Renal cortical epithelial cell (primary cell): ENCODE measurements around the gene LRRC8C. TPM values are rescaled to one million over a fixed set of nuclear protein-coding genes. Genes with fewer than 3 reads are reported as not detected.
"Not testable (repeated sequence)": the region's sequence is repeated elsewhere in the genome, so short reads cannot be mapped to it uniquely, and the experiment has no call there.

ENCODE experiments used
- DNase-seq: peaks from one replicate; pipeline ENCODE4 v3.0.0-alpha.2; 2011; ENCODE audit warnings: low read depth
- total RNA-seq: library from RNA; depleted of rRNA; stranded (reverse); fragments of >200 nt; gene quantifications from 2 replicates; pipeline ENCODE4 v1.2.3, GENCODE V29; 2014

Gene LRRC8C
- total RNA-seq, 1 donor from 2014 or later, result 2.6 TPM

GRCh38 chr1:89704014-89704413 is 71.1 kb downstream of the LRRC8C start:
- DNase-seq, result no peak

GRCh38 chr1:89704885-89705284 is 72.0 kb downstream of the LRRC8C start:
- not testable (repeated sequence) for DNase-seq

GRCh38 chr1:89705901-89706699 is 73.2 kb downstream of the LRRC8C start:
- DNase-seq, result no peak

GRCh38 chr1:89706700-89707012 is 73.7 kb downstream of the LRRC8C start:
- DNase-seq, result no peak

GRCh38 chr1:89708751-89709375 is 75.9 kb downstream of the LRRC8C start:
- peak; percentile 43 for DNase-seq

GRCh38 chr1:89710498-89711139 is 77.7 kb downstream of the LRRC8C start:
- DNase-seq, result no peak

GRCh38 chr1:89711140-89711778 is 78.3 kb downstream of the LRRC8C start:
- DNase-seq, result no peak

GRCh38 chr1:89712420-89712819 is 79.5 kb downstream of the LRRC8C start:
- no peak for DNase-seq

GRCh38 chr1:89715677-89716076 is 82.8 kb downstream of the LRRC8C start:
- no peak for DNase-seq

- DNase-seq, result peak; percentile 35
Measured at GRCh38 chr1:89719502-89720306, 86.8 kb downstream of the LRRC8C start.

- DNase-seq, result no peak
Measured at GRCh38 chr1:89720839-89721238, 87.9 kb downstream of the LRRC8C start.

GRCh38 chr1:89721351-89721750 is 88.4 kb downstream of the LRRC8C start:
- peak; percentile 80 for DNase-seq

- DNase-seq, result no peak
Measured at GRCh38 chr1:89723144-89723543, 90.2 kb downstream of the LRRC8C start.

GRCh38 chr1:89723863-89724262 is 90.9 kb downstream of the LRRC8C start:
- DNase-seq, result no peak

GRCh38 chr1:89724369-89725010 is 91.6 kb downstream of the LRRC8C start:
- no peak for DNase-seq

GRCh38 chr1:89725011-89725370 is 92.1 kb downstream of the LRRC8C start:
- DNase-seq, result peak; percentile 58

- no peak for DNase-seq
Measured at GRCh38 chr1:89725631-89726030, 92.7 kb downstream of the LRRC8C start.

- no peak for DNase-seq
Measured at GRCh38 chr1:89727517-89728312, 94.8 kb downstream of the LRRC8C start.

GRCh38 chr1:89728381-89728780 is 95.5 kb downstream of the LRRC8C start:
- DNase-seq, result no peak

GRCh38 chr1:89732206-89732605 is 99.3 kb downstream of the LRRC8C start:
- no peak for DNase-seq
